SK-N-SH (cell line): Measurements from ENCODE around the gene AGMO.

Source experiments
- MXI1 ChIP-seq: IDR thresholded peaks from 2 replicates; pipeline ENCODE4 v1.6.1; 2012; ENCODE audit warnings: mild to moderate bottlenecking, low read depth, low read length, improper control_type of control experiment
- NRF1 ChIP-seq: IDR thresholded peaks from 2 replicates; pipeline ENCODE4 v1.6.1; 2012; ENCODE audit warnings: low read depth, mild to moderate bottlenecking, low read length
- POLR2AphosphoS5 ChIP-seq: IDR thresholded peaks from 2 replicates; pipeline ENCODE4 v1.6.1; 2012; ENCODE audit warnings: low read depth, low read length
- RXRA ChIP-seq: IDR thresholded peaks from 2 replicates; pipeline ENCODE4 v1.4.0; 2012; ENCODE audit warnings: low read depth, mild to moderate bottlenecking, borderline replicate concordance

GRCh38 chr7:15441915-15442314 is 119.9 kb downstream of the AGMO start:
- TF ChIP-seq RXRA (no peak), POLR2AphosphoS5 (no peak), MXI1 (no peak), NRF1 (no peak)
